HepG2 (cell line): Measurements from ENCODE around the gene NME9. TPM values are rescaled to one million over a fixed set of nuclear protein-coding genes. Genes with fewer than 3 reads are reported as not detected.

Source experiments
- ATAC-seq: fragments of 200-7000 bp; cut with Tn5 transposase; 3 replicates; pipeline ENCODE4 v1.9.1; 2020; ENCODE audit warnings: mild to moderate bottlenecking, moderate library complexity
- BruUV-seq: library from RNA; stranded (reverse); fragments of 400-500 nt; replicated peaks from 2 replicates; lab custom pipeline; 2021; lab: Mats Ljungman, UMichigan
- CTCF ChIA-PET: fragments of 300-600 bp; formaldehyde crosslinking; extraction: SDS; loops from one replicate; lab custom pipeline; 2021; ENCODE audit warnings: low total read pairs, inconsistent platforms, low intra/inter-chr PET ratio; lab: Yijun Ruan, JAX
- POLR2A ChIA-PET: fragments of 350-600 bp; sonication (Branson Sonifier 250); formaldehyde crosslinking; loops from one replicate; lab custom pipeline; 2020; ENCODE audit warnings: antibody characterized with exemption, inconsistent platforms; lab: Yijun Ruan, JAX
- DNase-seq: peaks from one replicate; pipeline ENCODE4 v3.0.0-alpha.2; 2015; ENCODE audit warnings: low spot score
- FAIRE-seq: peaks from 3 replicates; lab custom pipeline; 2011; peaks lifted over from hg19 to GRCh38; lab: Jason Lieb, UNC
- H2AFZ ChIP-seq: one replicate; pipeline ENCODE4 v1.6.1; 2011; ENCODE audit warnings: low read length, inconsistent platforms
- H3K27ac ChIP-seq: fragments of 300-600 bp; 3 replicates; pipeline ENCODE4 v1.8.0; 2011; ENCODE audit warnings: mixed run types, mild to moderate bottlenecking, mixed read lengths, low read length, inconsistent platforms; ENCODE audit not compliant: insufficient read depth; ENCODE audit errors: extremely low read length
- H3K27me3 ChIP-seq, 2 experiments: fragments of 200-600 bp in 1 of 2; 2 replicates in 1 of 2; 3 replicates in 1 of 2; pipeline versions ENCODE4 v1.6.0 to v1.8.0; 2011; ENCODE audit warnings: low read length in 2 of 2, mild to moderate bottlenecking in 2 of 2, moderate library complexity in 2 of 2, inconsistent platforms in 1 of 2; ENCODE audit not compliant: insufficient read depth in 2 of 2, control insufficient read depth in 1 of 2
- H3K36me3 ChIP-seq, 2 experiments: fragments of 200-600 bp in 1 of 2; replicated peaks in 1 of 2; 2 replicates in 1 of 2; 3 replicates in 1 of 2; pipeline versions ENCODE4 v1.5.1 to v1.8.0; 2011; ENCODE audit warnings: low read length in 2 of 2, inconsistent platforms in 1 of 2; ENCODE audit not compliant: insufficient read depth in 2 of 2, control insufficient read depth in 1 of 2
- H3K4me1 ChIP-seq: 2 replicates; pipeline ENCODE4 v1.5.1; 2012; ENCODE audit warnings: low read length, inconsistent platforms; ENCODE audit not compliant: insufficient read depth
- H3K4me2 ChIP-seq: 2 replicates; pipeline ENCODE4 v1.6.0; 2011; ENCODE audit warnings: low read depth, low read length, inconsistent platforms
- H3K4me3 ChIP-seq, 3 experiments: fragments of 200-600 bp in 1 of 3; sonication (generic), shearing (Covaris generic) in 1 of 3; replicated peaks in 1 of 3; 2 replicates each; pipeline ENCODE4 v1.5.1; 2011 to 2016; ENCODE audit warnings: low read length in 3 of 3, inconsistent platforms in 2 of 3, low read depth in 2 of 3, mild to moderate bottlenecking in 2 of 3, control low read depth in 1 of 3, mixed read lengths in 1 of 3; ENCODE audit not compliant: insufficient read depth in 1 of 3
- H3K79me2 ChIP-seq: one replicate; pipeline ENCODE4 v1.6.1; 2011; ENCODE audit warnings: low read length, inconsistent platforms; ENCODE audit not compliant: insufficient read depth
- H3K9ac ChIP-seq: 2 replicates; pipeline ENCODE4 v1.6.0; 2011; ENCODE audit warnings: mild to moderate bottlenecking, low read depth, low read length, inconsistent platforms; ENCODE audit not compliant: insufficient read depth
- H3K9me3 ChIP-seq: 2 replicates; pipeline ENCODE4 v1.5.1; 2012; ENCODE audit warnings: mild to moderate bottlenecking, low read length
- H4K20me1 ChIP-seq: 2 replicates; pipeline ENCODE4 v1.6.0; 2011; ENCODE audit warnings: inconsistent platforms, mild to moderate bottlenecking, low read length, moderate library complexity; ENCODE audit not compliant: insufficient read depth
- DMAP1 ChIP-seq: IDR thresholded peaks from 2 replicates; pipeline ENCODE4 v1.6.1; 2016
- GATA4 ChIP-seq: sonication (generic); IDR thresholded peaks from 2 replicates; pipeline ENCODE4 v1.6.1; 2016; ENCODE audit warnings: antibody characterized with exemption, low read depth, borderline replicate concordance
- RARA ChIP-seq: IDR thresholded peaks from 2 replicates; pipeline ENCODE4 v1.6.1; 2016; ENCODE audit warnings: missing genetic modification reagents, missing compliant biosample characterization
- ZC3H4 ChIP-seq: sonication (generic); formaldehyde crosslinking; IDR thresholded peaks from 2 replicates; pipeline ENCODE4 v1.4.0; 2020; ENCODE audit warnings: missing genetic modification reagents, borderline replicate concordance
- ZFX ChIP-seq: sonication (generic); formaldehyde crosslinking; IDR thresholded peaks from 2 replicates; pipeline ENCODE4 v1.4.0; 2020; ENCODE audit warnings: mild to moderate bottlenecking, low read depth, missing genetic modification reagents, moderate library complexity
- ZFYVE20 ChIP-seq: sonication (generic); formaldehyde crosslinking; IDR thresholded peaks from 2 replicates; pipeline ENCODE4 v1.8.0; 2023; ENCODE audit warnings: low read depth, mild to moderate bottlenecking, moderate library complexity, missing genetic modification reagents, borderline replicate concordance
- ZMAT3 ChIP-seq: sonication (generic); formaldehyde crosslinking; conservative IDR thresholded peaks from 2 replicates; pipeline ENCODE4 v1.7.0; 2021; ENCODE audit warnings: missing genetic modification reagents
- ZNF260 ChIP-seq: sonication (generic); formaldehyde crosslinking; IDR thresholded peaks from 2 replicates; pipeline ENCODE4 v1.4.0; 2020; ENCODE audit warnings: missing genetic modification reagents, low read depth, mild to moderate bottlenecking, borderline replicate concordance
- ZNF431 ChIP-seq: sonication (generic); formaldehyde crosslinking; IDR thresholded peaks from 2 replicates; pipeline ENCODE4 v1.9.0; 2022; ENCODE audit warnings: missing genetic modification reagents, low read depth, mild to moderate bottlenecking, borderline replicate concordance
- ZNF773 ChIP-seq: sonication (generic); formaldehyde crosslinking; IDR thresholded peaks from 2 replicates; pipeline ENCODE4 v1.4.0; 2020; ENCODE audit warnings: missing genetic modification reagents, borderline replicate concordance
- ZNF841 ChIP-seq: sonication (generic); formaldehyde crosslinking; IDR thresholded peaks from 2 replicates; pipeline ENCODE4 v1.8.1; 2023; ENCODE audit warnings: missing genetic modification reagents, borderline replicate concordance
- WGBS: methylation state at CpG from one replicate; pipeline ENCODE4 v1.1.6; 2017; ENCODE audit warnings: low lambda C conversion rate; 5-methylcytosine and 5-hydroxymethylcytosine counted together
- in situ Hi-C: cut with HindIII; loops from 2 replicates; pipeline ENCODE4 v1.10.0; 2017; ENCODE audit warnings: low pct_unique_long_range_greater_than_20kb; ENCODE audit not compliant: extremely low pct_ligation_motif_present
- intact Hi-C: fragments of 100-400 bp; cut with micrococcal nuclease; formaldehyde crosslinking; loops from one replicate; pipeline ENCODE4 v1.10.0; 2022; ENCODE audit not compliant: unreplicated experiment
- polyA plus RNA-seq, 8 experiments: library from polyadenylated mRNA; depleted of rRNA in 3 of 8; stranded (reverse) in 7 of 8; unstranded in 1 of 8; fragments of >200 nt; fragmentation: Illumina TruSeq in 4 of 8; extraction: Trizol in 4 of 8; gene quantifications; 2 replicates each; pipeline versions ENCODE4 v1.2.1 to v1.2.3, GENCODE V29; 2011 to 2016; ENCODE audit warnings: low read depth in 4 of 8, missing spikeins in 1 of 8, mixed read lengths in 1 of 8; ENCODE audit not compliant: insufficient read depth in 1 of 8
- total RNA-seq, 5 experiments: library from RNA; depleted of rRNA; stranded (reverse); fragments of >200 nt; fragmentation: Illumina TruSeq; extraction: Trizol; gene quantifications; 2 replicates each; pipeline ENCODE4 v1.2.3, GENCODE V29; 2016; ENCODE audit warnings: low read depth in 1 of 5
- TF ChIP-seq, protein P1 (sequence below): sonication (generic); formaldehyde crosslinking; IDR thresholded peaks from 2 replicates; pipeline ENCODE4 v1.9.0; 2021; ENCODE audit warnings: missing genetic modification reagents, mild to moderate bottlenecking, borderline replicate concordance
- TF ChIP-seq, protein P2 (sequence below), 2 experiments: sonication (generic) in 1 of 2; formaldehyde crosslinking in 1 of 2; IDR thresholded peaks; 2 replicates each; pipeline versions ENCODE4 v1.4.0 to v1.6.1; 2016 to 2020; ENCODE audit warnings: borderline replicate concordance in 1 of 2, low read depth in 1 of 2, mild to moderate bottlenecking in 1 of 2, missing genetic modification reagents in 1 of 2
- TF ChIP-seq, protein P3 (sequence below): sonication (generic); formaldehyde crosslinking; IDR thresholded peaks from 2 replicates; pipeline ENCODE4 v1.4.0; 2020; ENCODE audit warnings: mild to moderate bottlenecking, missing genetic modification reagents
- TF ChIP-seq, protein P4 (sequence below): IDR thresholded peaks from 2 replicates; pipeline ENCODE4 v1.6.1; 2016; ENCODE audit warnings: low read depth, control low read depth

NME9 gene
- total and polyA plus RNA-seq, 2 of the 13 experiments (the other 11 are each of a cell fraction or from before 2014, with no cell fraction given) = not detected

DNA sequence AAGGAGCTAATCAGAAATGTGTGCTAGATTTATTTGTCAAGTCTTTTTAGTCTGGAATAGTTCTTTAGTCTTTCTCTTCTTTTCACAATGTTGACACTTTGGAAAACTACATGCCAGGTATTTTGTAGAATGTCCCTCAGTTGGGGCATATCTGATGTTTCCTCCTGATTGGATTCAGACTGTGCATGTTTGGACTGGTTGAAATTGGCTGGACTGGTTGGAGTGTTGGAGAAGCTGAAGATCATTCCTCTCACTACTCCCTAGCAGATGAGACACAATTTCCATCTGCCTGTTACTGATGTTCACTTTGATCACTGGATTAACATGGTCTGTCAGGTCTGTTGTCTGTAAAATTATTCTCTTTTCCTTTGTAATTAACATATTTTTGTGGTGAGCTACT, 3.7 kb downstream of the NME9 start (continued):
- TF ChIP-seq, protein P1, sequence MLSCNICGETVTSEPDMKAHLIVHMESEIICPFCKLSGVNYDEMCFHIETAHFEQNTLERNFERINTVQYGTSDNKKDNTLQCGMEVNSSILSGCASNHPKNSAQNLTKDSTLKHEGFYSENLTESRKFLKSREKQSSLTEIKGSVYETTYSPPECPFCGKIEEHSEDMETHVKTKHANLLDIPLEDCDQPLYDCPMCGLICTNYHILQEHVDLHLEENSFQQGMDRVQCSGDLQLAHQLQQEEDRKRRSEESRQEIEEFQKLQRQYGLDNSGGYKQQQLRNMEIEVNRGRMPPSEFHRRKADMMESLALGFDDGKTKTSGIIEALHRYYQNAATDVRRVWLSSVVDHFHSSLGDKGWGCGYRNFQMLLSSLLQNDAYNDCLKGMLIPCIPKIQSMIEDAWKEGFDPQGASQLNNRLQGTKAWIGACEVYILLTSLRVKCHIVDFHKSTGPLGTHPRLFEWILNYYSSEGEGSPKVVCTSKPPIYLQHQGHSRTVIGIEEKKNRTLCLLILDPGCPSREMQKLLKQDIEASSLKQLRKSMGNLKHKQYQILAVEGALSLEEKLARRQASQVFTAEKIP (CRISPR knock-in tag) = no peak
- TF ChIP-seq ZC3H4 (CRISPR knock-in tag) = no peak
- TF ChIP-seq, all 625 proteins: peak for 0

DNA sequence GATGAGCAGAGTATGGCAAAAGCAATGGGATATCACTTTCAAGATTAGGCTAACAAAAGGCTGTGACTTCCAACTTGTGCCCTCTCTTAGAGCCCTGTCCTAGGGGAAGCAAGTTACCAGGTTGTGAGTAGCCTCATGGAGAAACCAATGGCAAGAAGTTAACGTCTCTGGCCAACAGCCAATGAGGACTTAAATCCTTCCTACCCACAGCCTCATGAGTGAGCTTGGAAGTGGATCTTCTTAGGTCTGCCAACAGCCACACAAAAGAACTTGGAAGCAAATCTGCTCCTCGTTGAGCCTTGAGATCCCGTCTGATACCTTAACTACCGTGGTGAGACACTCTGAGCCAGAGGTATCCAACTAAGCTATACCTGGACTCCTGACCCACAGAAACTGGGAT, 5.7 kb downstream of the NME9 start:
- no peak overlapping the region for H3K9ac ChIP-seq
- ChIA-PET CTCF (no interaction called here), POLR2A (no interaction called here)
- H3K27me3 ChIP-seq = peaks cover 1 to 15% of the 10 kb centered on the region in 2 experiments; a peak in 1 of 5 replicates
- BruUV-seq = no TSS peak
- DNase-seq = no peak
- H3K9me3 ChIP-seq = no peaks in the 10 kb centered on the region
- H3K79me2 ChIP-seq = no peaks in the 10 kb centered on the region
- no peak for FAIRE-seq
- 10% methylated on average over 2 of the region's 4 CpGs for WGBS
- no peak for ATAC-seq
- intact Hi-C loops (no loop called here), in situ Hi-C loops (loop anchor here (10.0 kb wide), 1 partner anchor 139 kb away; the partner anchor contains the start of gene ARMC8)
- H3K4me1 ChIP-seq = peaks cover 6% of the 10 kb centered on the region
- H3K4me3 ChIP-seq = no peak overlapping the region
- no peak overlapping the region for H2AFZ ChIP-seq
- H3K27ac ChIP-seq = no peak overlapping the region
- H3K4me2 ChIP-seq = no peak overlapping the region
- no peaks in the 10 kb centered on the region for H3K36me3 ChIP-seq
- H4K20me1 ChIP-seq = no peaks in the 10 kb centered on the region
- TF ChIP-seq ZNF773 (CRISPR knock-in tag) (no peak), GATA4 (no peak), RARA (CRISPR knock-in tag) (no peak), ZNF431 (CRISPR knock-in tag) (no peak), ZFX (CRISPR knock-in tag) (no peak), ZFYVE20 (CRISPR knock-in tag) (no peak), ZNF841 (CRISPR knock-in tag) (no peak), DMAP1 (CRISPR knock-in tag) (no peak), ZNF260 (no peak), ZMAT3 (no peak)
- TF ChIP-seq, protein P2, sequence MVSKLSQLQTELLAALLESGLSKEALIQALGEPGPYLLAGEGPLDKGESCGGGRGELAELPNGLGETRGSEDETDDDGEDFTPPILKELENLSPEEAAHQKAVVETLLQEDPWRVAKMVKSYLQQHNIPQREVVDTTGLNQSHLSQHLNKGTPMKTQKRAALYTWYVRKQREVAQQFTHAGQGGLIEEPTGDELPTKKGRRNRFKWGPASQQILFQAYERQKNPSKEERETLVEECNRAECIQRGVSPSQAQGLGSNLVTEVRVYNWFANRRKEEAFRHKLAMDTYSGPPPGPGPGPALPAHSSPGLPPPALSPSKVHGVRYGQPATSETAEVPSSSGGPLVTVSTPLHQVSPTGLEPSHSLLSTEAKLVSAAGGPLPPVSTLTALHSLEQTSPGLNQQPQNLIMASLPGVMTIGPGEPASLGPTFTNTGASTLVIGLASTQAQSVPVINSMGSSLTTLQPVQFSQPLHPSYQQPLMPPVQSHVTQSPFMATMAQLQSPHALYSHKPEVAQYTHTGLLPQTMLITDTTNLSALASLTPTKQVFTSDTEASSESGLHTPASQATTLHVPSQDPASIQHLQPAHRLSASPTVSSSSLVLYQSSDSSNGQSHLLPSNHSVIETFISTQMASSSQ (IDR thresholded peaks at IDR 0.05; ENCODE audit: low read depth) = no peak
- TF ChIP-seq, protein P2 (CRISPR knock-in tag; IDR thresholded peaks at IDR 0.05; ENCODE audit: borderline replicate concordance) = no peak
- TF ChIP-seq, protein P3, sequence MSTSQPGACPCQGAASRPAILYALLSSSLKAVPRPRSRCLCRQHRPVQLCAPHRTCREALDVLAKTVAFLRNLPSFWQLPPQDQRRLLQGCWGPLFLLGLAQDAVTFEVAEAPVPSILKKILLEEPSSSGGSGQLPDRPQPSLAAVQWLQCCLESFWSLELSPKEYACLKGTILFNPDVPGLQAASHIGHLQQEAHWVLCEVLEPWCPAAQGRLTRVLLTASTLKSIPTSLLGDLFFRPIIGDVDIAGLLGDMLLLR (CRISPR knock-in tag) = no peak
- TF ChIP-seq, protein P4, sequence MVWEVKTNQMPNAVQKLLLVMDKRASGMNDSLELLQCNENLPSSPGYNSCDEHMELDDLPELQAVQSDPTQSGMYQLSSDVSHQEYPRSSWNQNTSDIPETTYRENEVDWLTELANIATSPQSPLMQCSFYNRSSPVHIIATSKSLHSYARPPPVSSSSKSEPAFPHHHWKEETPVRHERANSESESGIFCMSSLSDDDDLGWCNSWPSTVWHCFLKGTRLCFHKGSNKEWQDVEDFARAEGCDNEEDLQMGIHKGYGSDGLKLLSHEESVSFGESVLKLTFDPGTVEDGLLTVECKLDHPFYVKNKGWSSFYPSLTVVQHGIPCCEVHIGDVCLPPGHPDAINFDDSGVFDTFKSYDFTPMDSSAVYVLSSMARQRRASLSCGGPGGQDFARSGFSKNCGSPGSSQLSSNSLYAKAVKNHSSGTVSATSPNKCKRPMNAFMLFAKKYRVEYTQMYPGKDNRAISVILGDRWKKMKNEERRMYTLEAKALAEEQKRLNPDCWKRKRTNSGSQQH (CRISPR knock-in tag) = no peak
